Parathyroid adenoma (tissue), 2 donors: Measurements from ENCODE around the gene DLG2.

Experiments
- H2AFZ ChIP-seq: fragments of 300-600 bp; sonication (generic); one replicate; pipeline ENCODE4 v1.7.0; 2017; ENCODE audit warnings: antibody characterized with exemption, mild to moderate bottlenecking
- H3K27ac ChIP-seq: fragments of 300-600 bp; sonication (generic); one replicate; pipeline ENCODE4 v1.7.0; 2017
- H3K27me3 ChIP-seq: fragments of 300-600 bp; sonication (generic); one replicate; pipeline ENCODE4 v1.7.0; 2017; ENCODE audit warnings: low read length; ENCODE audit not compliant: control insufficient read depth, insufficient read depth
- H3K36me3 ChIP-seq: fragments of 300-600 bp; sonication (generic); one replicate; pipeline ENCODE4 v1.7.0; 2017; ENCODE audit warnings: low read length; ENCODE audit not compliant: control insufficient read depth, insufficient read depth
- H3K4me1 ChIP-seq: fragments of 300-600 bp; sonication (generic); one replicate; pipeline ENCODE4 v1.7.0; 2017; ENCODE audit warnings: control low read depth
- H3K4me2 ChIP-seq: fragments of 300-600 bp; sonication (generic); one replicate; pipeline ENCODE4 v1.7.0; 2017; ENCODE audit warnings: low read length
- H3K4me3 ChIP-seq: fragments of 300-600 bp; sonication (generic); one replicate; pipeline ENCODE4 v1.7.0; 2017; ENCODE audit warnings: low read depth, low read length
- H3K79me2 ChIP-seq: fragments of 300-600 bp; sonication (generic); one replicate; pipeline ENCODE4 v1.7.0; 2017; ENCODE audit warnings: control low read depth
- H3K9ac ChIP-seq: fragments of 300-600 bp; sonication (generic); one replicate; pipeline ENCODE4 v1.7.0; 2017; ENCODE audit warnings: mild to moderate bottlenecking
- H3K9me3 ChIP-seq: fragments of 300-600 bp; sonication (generic); one replicate; pipeline ENCODE4 v1.7.0; 2017; ENCODE audit warnings: low read length; ENCODE audit not compliant: control insufficient read depth
- TF ChIP-seq, protein P1 (sequence below): fragments of 300-600 bp; sonication (generic); IDR thresholded peaks from one replicate; pipeline ENCODE4 v1.7.0; 2017; ENCODE audit warnings: antibody characterized with exemption, mild to moderate bottlenecking
- donor health status: primary hyperparathyroidism.

DLG2 gene

DNA sequence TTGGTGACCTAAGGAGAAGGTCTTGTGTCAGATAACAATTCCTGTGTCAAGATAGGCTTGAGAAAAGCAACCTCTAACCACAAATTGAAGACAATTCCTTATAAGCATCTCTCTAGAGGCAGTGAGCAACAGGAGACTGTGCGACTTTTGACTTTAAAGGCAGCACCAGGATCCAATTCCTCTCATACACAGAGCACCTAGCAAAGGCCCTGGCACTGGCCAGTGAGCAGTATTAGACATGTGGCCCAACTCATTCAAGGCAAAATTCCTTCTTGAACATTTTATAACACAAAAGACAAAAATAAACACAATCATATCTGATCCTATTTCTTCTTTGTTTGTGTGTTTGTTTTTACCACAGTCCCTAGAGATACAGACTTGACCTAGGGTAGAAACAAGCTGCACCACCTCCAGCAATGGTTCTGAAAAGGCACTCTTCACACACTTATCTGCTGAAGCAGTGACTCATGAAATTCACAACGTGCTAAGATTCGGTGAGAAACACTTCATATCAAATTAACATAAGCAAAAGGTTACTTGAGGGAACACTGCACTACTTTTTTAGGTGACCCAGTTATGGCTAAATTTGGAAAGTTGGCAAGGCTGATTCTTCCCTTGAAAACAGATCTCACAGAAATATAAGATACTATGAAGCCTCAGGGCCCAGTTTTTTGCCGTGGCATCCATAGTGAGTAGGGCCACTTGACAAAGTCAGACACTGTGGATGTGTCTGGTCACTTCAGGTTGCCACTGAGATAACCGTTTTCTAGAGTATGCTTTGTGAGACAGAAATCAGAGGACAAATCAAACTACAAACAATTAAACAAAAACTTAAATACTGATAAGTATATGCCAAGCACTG is 1018.9 kb downstream of the DLG2 start:
- H3K36me3 ChIP-seq, result no peaks in the 10 kb centered on the region
- H3K27me3 ChIP-seq, result no peaks in the 10 kb centered on the region
- H3K4me1 ChIP-seq, result no peaks in the 10 kb centered on the region
- no peaks in the 10 kb centered on the region for H3K79me2 ChIP-seq
- H3K4me3 ChIP-seq, result no peak overlapping the region
- no peak overlapping the region for H3K27ac ChIP-seq
- TF ChIP-seq, protein P1, sequence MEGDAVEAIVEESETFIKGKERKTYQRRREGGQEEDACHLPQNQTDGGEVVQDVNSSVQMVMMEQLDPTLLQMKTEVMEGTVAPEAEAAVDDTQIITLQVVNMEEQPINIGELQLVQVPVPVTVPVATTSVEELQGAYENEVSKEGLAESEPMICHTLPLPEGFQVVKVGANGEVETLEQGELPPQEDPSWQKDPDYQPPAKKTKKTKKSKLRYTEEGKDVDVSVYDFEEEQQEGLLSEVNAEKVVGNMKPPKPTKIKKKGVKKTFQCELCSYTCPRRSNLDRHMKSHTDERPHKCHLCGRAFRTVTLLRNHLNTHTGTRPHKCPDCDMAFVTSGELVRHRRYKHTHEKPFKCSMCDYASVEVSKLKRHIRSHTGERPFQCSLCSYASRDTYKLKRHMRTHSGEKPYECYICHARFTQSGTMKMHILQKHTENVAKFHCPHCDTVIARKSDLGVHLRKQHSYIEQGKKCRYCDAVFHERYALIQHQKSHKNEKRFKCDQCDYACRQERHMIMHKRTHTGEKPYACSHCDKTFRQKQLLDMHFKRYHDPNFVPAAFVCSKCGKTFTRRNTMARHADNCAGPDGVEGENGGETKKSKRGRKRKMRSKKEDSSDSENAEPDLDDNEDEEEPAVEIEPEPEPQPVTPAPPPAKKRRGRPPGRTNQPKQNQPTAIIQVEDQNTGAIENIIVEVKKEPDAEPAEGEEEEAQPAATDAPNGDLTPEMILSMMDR, result no peak
- no peaks in the 10 kb centered on the region for H3K9me3 ChIP-seq
- no peak overlapping the region for H3K9ac ChIP-seq
- H3K4me2 ChIP-seq, result no peak overlapping the region
- no peak overlapping the region for H2AFZ ChIP-seq

GRCh38 chr11:84594602-84595001 is 1032.5 kb downstream of the DLG2 start:
- Histone ChIP-seq H3K27ac (no peak overlapping the region), H3K4me2 (no peak overlapping the region), H3K9me3 (no peaks in the 10 kb centered on the region), H3K4me3 (no peak overlapping the region), H3K9ac (no peak overlapping the region), H3K4me1 (no peaks in the 10 kb centered on the region), H2AFZ (no peak overlapping the region), H3K79me2 (no peaks in the 10 kb centered on the region), H3K36me3 (no peaks in the 10 kb centered on the region), H3K27me3 (no peaks in the 10 kb centered on the region)
- TF ChIP-seq, protein P1, result no peak

DNA sequence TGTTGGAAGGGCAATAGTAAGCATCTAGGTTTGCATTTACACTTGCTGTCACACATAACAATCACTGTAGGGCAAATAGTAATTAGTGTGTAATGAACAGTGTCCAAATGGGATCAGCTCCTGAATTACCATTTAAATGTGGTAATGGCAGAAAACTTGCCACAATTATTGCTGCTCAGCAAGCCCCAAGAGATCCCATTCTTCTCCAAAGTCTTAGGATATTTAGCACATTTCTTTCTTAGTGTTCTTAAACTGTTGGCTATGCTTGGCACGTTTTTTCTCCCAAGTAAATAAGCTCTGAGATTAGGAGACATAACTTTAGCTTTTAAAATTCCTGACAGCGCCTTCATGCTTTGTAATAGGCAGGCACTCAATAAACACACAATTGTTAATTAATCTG is 1037.0 kb downstream of the DLG2 start:
- Histone ChIP-seq H3K4me3 (no peak overlapping the region), H2AFZ (no peak overlapping the region), H3K4me1 (no peaks in the 10 kb centered on the region), H3K36me3 (no peaks in the 10 kb centered on the region), H3K9ac (no peak overlapping the region), H3K79me2 (no peaks in the 10 kb centered on the region), H3K27me3 (no peaks in the 10 kb centered on the region), H3K27ac (no peak overlapping the region), H3K4me2 (no peak overlapping the region), H3K9me3 (no peaks in the 10 kb centered on the region)
- TF ChIP-seq, protein P1, result no peak

- Histone ChIP-seq H3K27ac (no peak overlapping the region), H2AFZ (no peak overlapping the region), H3K4me2 (no peak overlapping the region), H3K79me2 (no peaks in the 10 kb centered on the region), H3K4me3 (no peak overlapping the region), H3K4me1 (no peaks in the 10 kb centered on the region), H3K9me3 (no peaks in the 10 kb centered on the region), H3K27me3 (no peaks in the 10 kb centered on the region), H3K36me3 (no peaks in the 10 kb centered on the region), H3K9ac (no peak overlapping the region)
- TF ChIP-seq, protein P1, result no peak
Measured at GRCh38 chr11:84588131-84588829, 1038.9 kb downstream of the DLG2 start.
